K562 (cell line): ENCODE results near the gene BICC1.

Experiments
- HDGF ChIP-seq: fragments of 450-650 bp; IDR thresholded peaks from 2 replicates; pipeline ENCODE4 v1.6.1; 2016
- RAD21 ChIP-seq, 2 experiments: fragments of 250-450 bp in 1 of 2; fragments of 450-650 bp in 1 of 2; sonication (Bioruptor Pico) in 1 of 2; formaldehyde crosslinking in 1 of 2; IDR thresholded peaks in 1 of 2; conservative IDR thresholded peaks in 1 of 2; 2 replicates each; pipeline versions ENCODE4 v1.4.0 to v1.8.0; 2020 to 2022; ENCODE audit warnings: mild to moderate bottlenecking in 2 of 2, moderate library complexity in 1 of 2
- TRIM24 ChIP-seq, 2 experiments: fragments of 450-650 bp; IDR thresholded peaks; 2 replicates each; pipeline ENCODE4 v1.6.1; 2016
- ZNF785 ChIP-seq: fragments of 250-450 bp; sonication (Bioruptor Pico); IDR thresholded peaks from 2 replicates; pipeline ENCODE4 v1.4.0; 2020; ENCODE audit warnings: mild to moderate bottlenecking
- ZSCAN29 ChIP-seq: fragments of 450-650 bp; IDR thresholded peaks from 2 replicates; pipeline ENCODE4 v1.6.1; 2017
- TF ChIP-seq, protein P1 (sequence below): fragments of 250-450 bp; sonication (Bioruptor Pico); IDR thresholded peaks from 2 replicates; pipeline ENCODE4 v1.5.0; 2020; ENCODE audit warnings: mild to moderate bottlenecking, borderline replicate concordance

DNA sequence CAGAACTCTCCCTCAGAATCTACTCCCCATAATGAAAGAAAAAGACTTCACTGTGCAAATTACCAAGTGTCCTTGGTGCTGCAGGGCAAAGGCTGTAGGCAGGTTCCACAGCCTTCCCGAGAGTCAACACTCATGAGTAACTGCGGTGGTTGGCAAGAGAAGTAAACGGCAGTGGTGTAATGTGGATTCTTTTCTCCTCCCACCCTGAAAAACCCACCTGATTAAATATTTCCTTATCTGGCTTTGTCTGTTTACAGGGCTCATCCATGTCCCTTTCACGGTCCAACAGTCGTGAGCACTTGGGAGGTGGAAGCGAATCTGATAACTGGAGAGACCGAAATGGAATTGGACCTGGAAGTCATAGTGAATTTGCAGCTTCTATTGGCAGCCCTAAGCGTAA lies 300.9 kb downstream of the BICC1 start:
- TF ChIP-seq TRIM24 (IDR thresholded peaks at IDR 0.05) (no peak), ZNF785 (CRISPR knock-in tag) (no peak), HDGF (no peak), RAD21 (CRISPR knock-in tag; conservative IDR thresholded peaks at IDR 0.05 in 1 of 2, IDR thresholded peaks at IDR 0.05 in 1 of 2) (no peak), ZSCAN29 (no peak)
- TF ChIP-seq, protein P1, sequence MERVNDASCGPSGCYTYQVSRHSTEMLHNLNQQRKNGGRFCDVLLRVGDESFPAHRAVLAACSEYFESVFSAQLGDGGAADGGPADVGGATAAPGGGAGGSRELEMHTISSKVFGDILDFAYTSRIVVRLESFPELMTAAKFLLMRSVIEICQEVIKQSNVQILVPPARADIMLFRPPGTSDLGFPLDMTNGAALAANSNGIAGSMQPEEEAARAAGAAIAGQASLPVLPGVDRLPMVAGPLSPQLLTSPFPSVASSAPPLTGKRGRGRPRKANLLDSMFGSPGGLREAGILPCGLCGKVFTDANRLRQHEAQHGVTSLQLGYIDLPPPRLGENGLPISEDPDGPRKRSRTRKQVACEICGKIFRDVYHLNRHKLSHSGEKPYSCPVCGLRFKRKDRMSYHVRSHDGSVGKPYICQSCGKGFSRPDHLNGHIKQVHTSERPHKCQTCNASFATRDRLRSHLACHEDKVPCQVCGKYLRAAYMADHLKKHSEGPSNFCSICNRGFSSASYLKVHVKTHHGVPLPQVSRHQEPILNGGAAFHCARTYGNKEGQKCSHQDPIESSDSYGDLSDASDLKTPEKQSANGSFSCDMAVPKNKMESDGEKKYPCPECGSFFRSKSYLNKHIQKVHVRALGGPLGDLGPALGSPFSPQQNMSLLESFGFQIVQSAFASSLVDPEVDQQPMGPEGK = no peak
